ENCODE results near the gene CDK10. TPM values are rescaled to one million over a fixed set of nuclear protein-coding genes. Genes with fewer than 3 reads are reported as not detected.
A peak's percentile ranks its signal among the peaks of the same experiment; 100 is the strongest.

Gene CDK10
- total RNA-seq: 67.9 and 76.1 TPM in 2 replicates

DNA sequence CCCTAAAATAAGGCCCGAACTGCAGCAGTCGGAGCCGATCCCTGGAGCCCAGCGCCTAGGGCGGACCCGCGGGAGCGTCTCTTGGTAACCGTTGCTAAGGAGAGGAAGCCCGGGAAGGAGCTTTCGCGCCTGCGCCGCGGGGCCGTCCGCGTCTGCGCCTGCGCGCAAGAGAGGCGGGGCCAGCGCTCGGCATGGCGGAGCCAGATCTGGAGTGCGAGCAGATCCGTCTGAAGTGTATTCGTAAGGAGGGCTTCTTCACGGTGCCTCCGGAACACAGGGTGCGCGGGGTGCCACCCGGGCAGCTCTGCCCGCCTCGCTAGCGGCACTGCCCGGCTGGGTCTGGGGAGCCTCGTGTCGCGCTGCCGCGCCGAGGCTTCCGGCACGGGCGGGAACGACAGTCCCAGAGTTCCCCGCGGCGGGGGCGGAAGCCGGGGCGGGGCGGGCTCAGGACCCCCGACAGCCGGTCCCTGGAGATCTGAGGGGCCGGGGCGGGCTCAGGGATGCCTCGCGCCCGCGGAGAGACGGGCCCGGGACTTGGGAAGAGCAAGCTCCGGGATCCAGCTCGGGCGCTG lies at the start of gene CDK10:
TSS of gene CDK10 (plus strand) at position 170 of the 572 bp plus-strand sequence. CDS start at position 192, 22 bp downstream.
- POLR2A ChIA-PET: interaction anchor here (0.5 to 2.1 kb wide), 16 partner anchors 9 to 710 kb away, joined by 3 to 38 read pairs (median 4); partner anchors contain the start of genes CHMP1A, SPATA33 and TCF25
- Mint-ChIP-seq H3K36me3 (ENCODE audit: low read depth) (peaks cover 19% of the 10 kb centered on the region), H3K4me1 (peaks cover 18% of the 10 kb centered on the region), H3K27ac (peak within 1 kb of the TSS; percentile 90), H3K4me3 (peak within 1 kb of the TSS; percentile 93), H3K27me3 (no peaks in the 10 kb centered on the region), H3K9me3 (no peaks in the 10 kb centered on the region)
- intact Hi-C loops (cut with micrococcal nuclease): loop anchor here (1.0 to 5.0 kb wide), 4 partner anchors 14 to 186 kb away; partner anchors contain the start of genes TCF25 and ZNF276
- DNase-seq: peak; percentile 98
- ATAC-seq (ENCODE audit: low read depth): peak; percentile 91
- CTCF ChIA-PET: interaction anchor here (1.0 to 2.1 kb wide), 2 partner anchors 14 to 29 kb away, joined by 3 to 5 read pairs; partner anchors contain the start of genes CHMP1A and SPATA33
- TF ChIP-seq, protein P1, sequence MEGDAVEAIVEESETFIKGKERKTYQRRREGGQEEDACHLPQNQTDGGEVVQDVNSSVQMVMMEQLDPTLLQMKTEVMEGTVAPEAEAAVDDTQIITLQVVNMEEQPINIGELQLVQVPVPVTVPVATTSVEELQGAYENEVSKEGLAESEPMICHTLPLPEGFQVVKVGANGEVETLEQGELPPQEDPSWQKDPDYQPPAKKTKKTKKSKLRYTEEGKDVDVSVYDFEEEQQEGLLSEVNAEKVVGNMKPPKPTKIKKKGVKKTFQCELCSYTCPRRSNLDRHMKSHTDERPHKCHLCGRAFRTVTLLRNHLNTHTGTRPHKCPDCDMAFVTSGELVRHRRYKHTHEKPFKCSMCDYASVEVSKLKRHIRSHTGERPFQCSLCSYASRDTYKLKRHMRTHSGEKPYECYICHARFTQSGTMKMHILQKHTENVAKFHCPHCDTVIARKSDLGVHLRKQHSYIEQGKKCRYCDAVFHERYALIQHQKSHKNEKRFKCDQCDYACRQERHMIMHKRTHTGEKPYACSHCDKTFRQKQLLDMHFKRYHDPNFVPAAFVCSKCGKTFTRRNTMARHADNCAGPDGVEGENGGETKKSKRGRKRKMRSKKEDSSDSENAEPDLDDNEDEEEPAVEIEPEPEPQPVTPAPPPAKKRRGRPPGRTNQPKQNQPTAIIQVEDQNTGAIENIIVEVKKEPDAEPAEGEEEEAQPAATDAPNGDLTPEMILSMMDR (IDR thresholded peaks at IDR 0.05): no peak

- Mint-ChIP-seq H3K27me3 (no peaks in the 10 kb centered on the region), H3K4me1 (peaks cover 8% of the 10 kb centered on the region), H3K4me3 (no peak overlapping the region), H3K36me3 (ENCODE audit: low read depth) (no peaks in the 10 kb centered on the region), H3K27ac (no peak overlapping the region), H3K9me3 (no peaks in the 10 kb centered on the region)
- ChIA-PET POLR2A (no interaction called here), CTCF (no interaction called here)
- ATAC-seq (ENCODE audit: low read depth): no peak
- DNase-seq: no peak
- TF ChIP-seq, protein P1 (IDR thresholded peaks at IDR 0.05): no peak
- intact Hi-C loops (cut with micrococcal nuclease): no loop called here
Measured at GRCh38 chr16:89637379-89637778, 49.1 kb upstream of the CDK10 start.

GRCh38 chr16:89638455-89638854 lies 48.0 kb upstream of the CDK10 start:
- H3K4me3 Mint-ChIP-seq: no peak overlapping the region
- TF ChIP-seq, protein P1 (IDR thresholded peaks at IDR 0.05): no peak
- H3K27ac Mint-ChIP-seq: no peak overlapping the region
- no peak for DNase-seq
- H3K4me1 Mint-ChIP-seq: peaks cover 8% of the 10 kb centered on the region
- POLR2A ChIA-PET: no interaction called here
- ATAC-seq (ENCODE audit: low read depth): no peak
- intact Hi-C loops (cut with micrococcal nuclease): no loop called here
- H3K27me3 Mint-ChIP-seq: no peaks in the 10 kb centered on the region
- no peaks in the 10 kb centered on the region for H3K36me3 Mint-ChIP-seq (ENCODE audit: low read depth)
- CTCF ChIA-PET: interaction anchor here (0.5 kb wide), 1 partner anchor 12 kb away, joined by 3 read pairs; no protein-coding TSS in a partner anchor
- no peaks in the 10 kb centered on the region for H3K9me3 Mint-ChIP-seq

GRCh38 chr16:89639385-89639784 lies 47.1 kb upstream of the CDK10 start:
- H3K9me3 Mint-ChIP-seq: no peaks in the 10 kb centered on the region
- no peak overlapping the region for H3K27ac Mint-ChIP-seq
- no peak overlapping the region for H3K4me3 Mint-ChIP-seq
- intact Hi-C loops (cut with micrococcal nuclease): no loop called here
- CTCF ChIA-PET: no interaction called here
- POLR2A ChIA-PET: no interaction called here
- peaks cover 8% of the 10 kb centered on the region for H3K4me1 Mint-ChIP-seq
- no peak for ATAC-seq (ENCODE audit: low read depth)
- no peaks in the 10 kb centered on the region for H3K27me3 Mint-ChIP-seq
- DNase-seq: no peak
- H3K36me3 Mint-ChIP-seq (ENCODE audit: low read depth): peaks cover 6% of the 10 kb centered on the region
- TF ChIP-seq, protein P1 (IDR thresholded peaks at IDR 0.05): no peak

DNA sequence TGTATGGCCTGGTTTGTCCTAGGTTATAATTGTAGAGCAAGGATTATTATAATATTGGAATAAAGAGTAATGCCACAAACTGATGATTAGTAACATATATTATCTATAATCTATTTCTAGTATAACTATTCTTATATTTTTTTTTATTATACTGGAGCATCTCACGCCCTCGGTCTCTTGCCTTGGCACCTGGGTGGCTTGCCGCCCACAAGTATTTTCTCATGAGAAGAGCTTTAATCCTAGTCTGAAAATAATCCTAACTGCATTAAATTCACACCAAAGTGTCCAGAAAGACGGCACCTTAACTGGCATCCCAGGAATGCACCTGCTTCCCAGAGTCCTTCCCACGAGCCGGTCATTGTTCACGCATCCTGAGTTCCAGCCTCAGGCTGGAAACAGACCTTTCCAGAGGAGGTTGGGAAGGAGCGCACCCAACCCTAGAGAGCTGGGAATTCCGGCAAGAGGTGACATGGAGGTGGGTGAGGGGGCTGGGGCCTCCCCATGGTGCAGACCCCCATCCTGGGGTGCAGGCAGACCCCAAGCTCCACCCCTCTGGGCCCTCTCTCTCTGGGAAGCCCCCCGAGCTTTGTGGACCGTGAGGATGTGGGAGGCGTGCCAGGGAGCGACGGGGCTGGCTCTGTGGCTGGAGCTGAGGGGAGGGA lies 44.9 kb upstream of the CDK10 start:
- intact Hi-C loops (cut with micrococcal nuclease): loop anchor here (1.0 to 5.0 kb wide), 3 partner anchors 26 to 79 kb away; partner anchors contain the start of genes CPNE7 and RPL13
- Mint-ChIP-seq H3K27me3 (no peaks in the 10 kb centered on the region), H3K4me1 (peaks cover 8% of the 10 kb centered on the region), H3K4me3 (peak overlapping the region; percentile 71), H3K36me3 (ENCODE audit: low read depth) (peaks cover 26% of the 10 kb centered on the region), H3K9me3 (no peaks in the 10 kb centered on the region), H3K27ac (no peak overlapping the region)
- no peak for ATAC-seq (ENCODE audit: low read depth)
- POLR2A ChIA-PET: interaction anchor here (0.5 kb wide), 1 partner anchor 144 kb away, joined by 5 read pairs; no protein-coding TSS in a partner anchor
- CTCF ChIA-PET: interaction anchor here (0.8 to 1.0 kb wide), 3 partner anchors 25 to 130 kb away, joined by 3 read pairs; no protein-coding TSS in a partner anchor
- DNase-seq: no peak
- TF ChIP-seq, protein P1 (IDR thresholded peaks at IDR 0.05): no peak
